Subcutaneous adipose tissue (tissue), 4 donors: ENCODE data around the gene RNF38. TPM values are rescaled to one million over a fixed set of nuclear protein-coding genes. Genes with fewer than 3 reads are reported as not detected.

Source experiments
- total RNA-seq, 4 donors: library from RNA; depleted of rRNA; stranded (reverse); fragments of >200 nt; gene quantifications; one replicate each; pipeline ENCODE4 v1.1.0, GENCODE V29; 2016
- TF ChIP-seq, protein P1 (sequence below): fragments of 450-650 bp; IDR thresholded peaks from one replicate; pipeline ENCODE4 v1.5.1; 2016; ENCODE audit warnings: low read depth, mild to moderate bottlenecking, control low read depth, antibody characterized with exemption, moderate library complexity

RNF38 gene
- total RNA-seq, 4 donors from 2014 or later: 29.1 to 48.3 (median 32.7) TPM

- TF ChIP-seq, protein P1, sequence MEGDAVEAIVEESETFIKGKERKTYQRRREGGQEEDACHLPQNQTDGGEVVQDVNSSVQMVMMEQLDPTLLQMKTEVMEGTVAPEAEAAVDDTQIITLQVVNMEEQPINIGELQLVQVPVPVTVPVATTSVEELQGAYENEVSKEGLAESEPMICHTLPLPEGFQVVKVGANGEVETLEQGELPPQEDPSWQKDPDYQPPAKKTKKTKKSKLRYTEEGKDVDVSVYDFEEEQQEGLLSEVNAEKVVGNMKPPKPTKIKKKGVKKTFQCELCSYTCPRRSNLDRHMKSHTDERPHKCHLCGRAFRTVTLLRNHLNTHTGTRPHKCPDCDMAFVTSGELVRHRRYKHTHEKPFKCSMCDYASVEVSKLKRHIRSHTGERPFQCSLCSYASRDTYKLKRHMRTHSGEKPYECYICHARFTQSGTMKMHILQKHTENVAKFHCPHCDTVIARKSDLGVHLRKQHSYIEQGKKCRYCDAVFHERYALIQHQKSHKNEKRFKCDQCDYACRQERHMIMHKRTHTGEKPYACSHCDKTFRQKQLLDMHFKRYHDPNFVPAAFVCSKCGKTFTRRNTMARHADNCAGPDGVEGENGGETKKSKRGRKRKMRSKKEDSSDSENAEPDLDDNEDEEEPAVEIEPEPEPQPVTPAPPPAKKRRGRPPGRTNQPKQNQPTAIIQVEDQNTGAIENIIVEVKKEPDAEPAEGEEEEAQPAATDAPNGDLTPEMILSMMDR: no peak
Observed at GRCh38 chr9:36322462-36322861, 77.6 kb downstream of the RNF38 start.

- TF ChIP-seq, protein P1: no peak
Observed at GRCh38 chr9:36320466-36320865, 79.6 kb downstream of the RNF38 start.

DNA sequence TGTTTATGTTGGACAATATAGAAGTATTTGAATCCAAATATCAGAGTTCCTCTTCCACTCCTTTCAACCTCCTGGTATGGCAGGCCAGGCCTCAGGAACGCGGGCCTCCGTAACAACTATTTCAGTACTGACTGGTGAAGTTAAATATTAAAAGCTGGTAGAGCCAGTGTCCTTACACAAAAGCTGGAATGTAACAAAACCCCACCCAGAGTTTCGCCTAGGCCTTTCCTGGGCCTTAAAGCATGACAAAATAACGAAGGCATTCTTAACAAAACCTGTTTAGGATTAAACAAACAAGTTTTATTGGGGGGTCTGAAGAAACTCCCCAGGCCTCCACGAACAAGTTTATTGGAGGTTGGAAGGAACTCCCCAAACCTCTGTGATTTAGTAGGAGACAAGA, 80.3 kb downstream of the RNF38 start:
- TF ChIP-seq, protein P1: no peak

GRCh38 chr9:36319183-36319582, 80.9 kb downstream of the RNF38 start:
- TF ChIP-seq, protein P1: no peak

- TF ChIP-seq, protein P1: no peak
Observed at GRCh38 chr9:36318212-36318802, 81.8 kb downstream of the RNF38 start.

DNA sequence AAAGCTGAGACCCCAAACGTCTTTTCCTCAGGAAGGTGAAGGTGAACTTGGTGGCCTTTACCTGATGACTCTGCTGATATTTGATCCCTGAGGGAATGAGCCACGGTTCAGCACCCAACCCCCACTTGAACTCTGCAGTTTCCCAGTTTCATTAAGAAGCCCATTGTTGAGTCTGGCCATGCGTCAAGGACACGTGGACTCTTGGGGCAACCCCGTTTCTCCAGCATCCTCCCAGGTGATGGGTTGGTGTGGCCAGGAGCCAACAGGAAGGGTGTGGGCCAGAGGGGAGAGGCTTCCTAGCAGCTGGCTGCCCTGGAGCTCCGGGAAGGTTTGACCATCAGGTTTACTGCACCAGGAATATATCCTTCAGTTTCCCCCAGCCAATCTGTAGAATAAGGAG, 82.3 kb downstream of the RNF38 start:
- TF ChIP-seq, protein P1: no peak

- TF ChIP-seq, protein P1: no peak
Observed at GRCh38 chr9:36316611-36317317, 83.3 kb downstream of the RNF38 start.
